NCI-H524 treated with DMSO at 0.1 percent for 48 hours (cell line): Measurements from ENCODE around the gene GFOD2.
A peak's percentile ranks its signal among the peaks of the same experiment; 100 is the strongest.

Source experiments
- DNase-seq: peaks from one replicate; lab custom pipeline; 2025; lab: John Stamatoyannopoulos, UW

The GFOD2 gene

DNA sequence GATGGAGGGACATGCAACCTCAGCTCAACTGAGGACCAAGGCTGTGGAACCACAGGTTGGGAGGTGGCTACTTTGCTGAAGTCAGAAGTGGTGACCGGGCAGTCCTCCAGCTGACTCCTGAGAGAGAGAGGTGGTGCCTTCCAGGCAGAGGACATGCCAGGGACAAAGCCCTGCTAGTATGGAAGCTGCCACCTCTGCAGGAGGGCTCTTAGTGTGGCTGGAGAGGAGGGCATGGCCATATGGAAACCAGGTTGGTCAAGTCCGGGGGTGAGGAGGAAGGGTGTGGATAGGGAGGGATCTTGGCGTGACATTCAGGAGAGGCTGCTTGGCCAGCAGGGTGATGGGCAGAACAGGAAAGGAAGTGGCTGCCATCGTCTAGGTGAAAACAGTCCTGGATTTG is 46.8 kb downstream of the GFOD2 start:
- no peak for DNase-seq

DNA sequence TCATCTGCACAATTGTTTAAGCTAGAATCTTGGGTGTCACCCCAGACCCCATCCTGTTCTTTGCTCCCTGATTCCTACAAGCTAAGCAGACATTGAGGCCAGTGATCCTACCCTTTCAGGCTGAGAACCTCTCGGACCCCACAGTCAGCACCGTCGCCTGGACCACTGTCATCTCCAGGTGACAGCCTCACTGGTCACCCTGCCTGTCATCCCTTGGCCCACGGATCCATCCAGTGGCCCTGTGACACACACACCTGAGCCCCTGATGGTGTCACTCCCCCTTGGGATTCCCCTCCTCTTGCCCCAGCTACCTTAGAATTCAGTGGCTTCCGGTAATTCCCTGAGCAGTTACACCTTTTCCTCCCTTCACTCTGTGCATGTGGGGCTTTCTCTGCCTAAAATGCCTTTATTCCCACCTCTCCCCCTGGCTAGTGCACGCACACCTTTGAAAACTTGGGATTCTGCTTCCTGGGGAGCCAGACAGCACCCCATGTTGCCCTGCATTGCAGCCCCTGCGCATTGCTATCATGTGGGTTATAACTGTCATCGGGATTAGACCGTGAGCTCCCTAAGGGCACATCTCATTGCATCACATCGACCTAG is 49.5 kb downstream of the GFOD2 start:
- DNase-seq, result no peak

- DNase-seq, result no peak
These were observed 50.5 kb downstream of the GFOD2 start for GRCh38 chr16:67668495-67669157.

DNA sequence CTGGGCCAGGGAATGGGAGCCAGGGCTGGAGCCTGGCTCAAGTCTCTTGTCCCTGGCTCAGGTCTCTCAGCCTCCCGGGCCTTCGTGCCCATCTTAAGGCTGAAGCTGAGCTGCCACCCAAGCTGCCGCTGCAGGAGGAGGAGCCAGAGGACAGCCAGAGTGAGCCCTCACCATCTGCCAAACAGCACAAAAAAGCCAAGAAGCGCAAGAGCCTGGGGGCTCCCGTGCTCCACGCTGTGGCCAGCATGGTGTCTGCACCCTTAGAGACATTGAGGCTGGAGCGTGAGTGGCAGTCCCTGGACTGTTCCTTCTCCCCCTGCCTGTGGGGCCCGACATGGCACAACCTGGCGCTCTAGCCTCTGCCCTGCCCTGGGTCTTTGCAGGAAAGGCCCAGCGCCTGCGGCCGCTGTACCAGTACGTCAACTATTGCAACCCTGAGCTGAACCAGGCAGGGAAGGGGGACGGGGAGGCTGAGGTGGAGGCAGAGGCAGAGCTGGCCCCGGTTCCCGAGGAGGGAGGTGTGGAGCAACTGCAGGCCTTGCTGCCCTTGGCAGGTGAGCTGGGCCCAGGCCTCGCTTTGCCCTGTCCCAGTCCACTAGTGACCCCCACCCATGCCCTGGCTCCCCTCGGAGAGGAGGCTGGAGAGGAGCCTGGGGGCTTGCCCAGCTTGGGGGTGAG is 51.2 kb downstream of the GFOD2 start:
- peak; percentile 93 for DNase-seq

DNA sequence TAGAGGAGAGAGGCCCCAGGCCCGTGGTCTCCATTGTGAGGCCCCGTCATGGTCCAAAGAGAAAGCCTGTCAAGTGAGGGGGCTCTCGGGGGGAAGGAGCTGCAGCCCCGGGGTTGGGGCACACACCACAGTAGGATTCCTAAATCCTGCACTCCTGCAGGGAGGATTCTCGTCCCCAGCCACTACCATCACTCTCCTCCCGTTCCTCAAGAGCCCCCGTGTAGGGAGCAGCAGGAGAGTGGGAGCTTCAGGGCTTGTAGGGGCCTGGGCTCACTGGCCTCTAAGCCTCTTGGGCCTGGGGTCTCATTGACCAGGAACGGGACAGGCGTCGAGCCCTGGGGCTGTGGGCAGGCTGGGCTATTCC is 51.7 kb downstream of the GFOD2 start:
- DNase-seq, result no peak

GRCh38 chr16:67666559-67667452 is 52.3 kb downstream of the GFOD2 start, which contains the start of the genes C16orf86 and ENKD1:
Gene C16orf86, plus strand, starts transcription at chr16:67666814. Its CDS starts 157 bp downstream, at chr16:67666971.
Gene ENKD1, minus strand, starts transcription at chr16:67666750. Its CDS starts 308 bp downstream, at chr16:67666442.
- no peak for DNase-seq

DNA sequence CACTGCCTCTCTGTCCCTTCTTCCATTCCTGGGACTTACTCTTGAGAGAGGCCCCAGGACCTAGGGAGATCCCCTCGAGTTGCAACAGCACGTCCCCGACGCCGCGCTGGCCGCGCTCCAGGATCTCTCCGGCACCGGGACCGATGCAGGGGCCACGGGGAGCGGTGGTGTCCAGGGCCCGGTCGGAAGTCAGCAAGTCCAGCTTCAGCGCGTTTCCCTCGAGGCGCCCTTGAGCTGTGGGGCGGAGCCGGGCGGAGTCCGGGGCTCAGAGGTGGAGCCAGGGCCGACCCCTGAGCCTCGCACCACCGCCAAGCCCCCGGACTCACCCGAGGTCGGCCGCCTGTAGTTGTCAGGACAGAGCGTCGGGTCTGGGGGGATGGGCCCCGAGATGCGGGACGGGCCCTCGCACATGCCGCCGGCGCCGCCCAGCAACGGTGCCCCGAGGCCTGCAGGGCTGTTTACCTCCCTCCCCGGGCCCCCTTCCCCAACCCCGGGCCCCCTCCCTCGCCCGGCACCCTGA is 53.0 kb downstream of the GFOD2 start:
- no peak for DNase-seq

DNA sequence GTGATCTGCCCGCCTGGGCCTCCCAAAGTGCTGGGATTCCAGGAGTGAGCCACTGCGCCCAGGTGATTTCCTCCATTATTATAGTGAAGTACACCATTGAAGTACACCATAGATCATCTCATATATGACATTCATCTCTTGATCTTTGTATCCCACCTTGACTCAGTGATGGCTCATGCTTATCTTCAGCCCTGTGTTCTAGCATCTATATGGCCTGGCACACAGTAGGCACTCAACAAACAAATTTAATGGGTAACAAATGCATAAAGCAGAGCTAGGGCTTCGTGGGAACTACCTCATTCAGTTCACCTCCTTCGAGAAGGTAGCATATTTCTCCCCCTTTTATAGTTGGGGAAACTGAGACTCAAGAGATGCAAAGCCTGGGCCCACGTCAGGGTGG is 53.5 kb downstream of the GFOD2 start:
- DNase-seq, result no peak

DNA sequence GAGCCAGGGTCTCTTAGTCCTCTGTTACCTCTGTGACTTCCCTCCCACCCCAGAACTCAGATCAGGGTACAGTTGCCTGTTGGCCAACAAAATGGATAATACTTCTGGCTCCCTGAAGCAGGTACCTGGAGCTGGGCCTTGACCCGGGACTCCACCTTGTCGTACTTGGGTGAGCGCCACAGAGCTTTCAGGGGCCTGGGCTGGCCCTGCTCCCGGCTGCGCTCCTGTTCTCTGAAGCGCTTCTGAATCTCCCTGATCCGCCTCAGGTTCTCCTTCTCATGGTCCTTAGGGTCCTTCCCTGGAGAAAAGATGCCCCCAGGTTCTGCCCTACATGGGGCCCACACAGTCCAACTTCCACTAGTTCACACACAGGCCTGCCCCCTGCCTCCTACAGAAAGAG is 54.2 kb downstream of the GFOD2 start:
- no peak for DNase-seq

GRCh38 chr16:67664258-67664657 is 54.9 kb downstream of the GFOD2 start:
- DNase-seq, result no peak

GRCh38 chr16:67663877-67664222 is 55.3 kb downstream of the GFOD2 start:
- no peak for DNase-seq

- DNase-seq, result no peak
These were observed 55.8 kb downstream of the GFOD2 start for GRCh38 chr16:67663151-67663876.

DNA sequence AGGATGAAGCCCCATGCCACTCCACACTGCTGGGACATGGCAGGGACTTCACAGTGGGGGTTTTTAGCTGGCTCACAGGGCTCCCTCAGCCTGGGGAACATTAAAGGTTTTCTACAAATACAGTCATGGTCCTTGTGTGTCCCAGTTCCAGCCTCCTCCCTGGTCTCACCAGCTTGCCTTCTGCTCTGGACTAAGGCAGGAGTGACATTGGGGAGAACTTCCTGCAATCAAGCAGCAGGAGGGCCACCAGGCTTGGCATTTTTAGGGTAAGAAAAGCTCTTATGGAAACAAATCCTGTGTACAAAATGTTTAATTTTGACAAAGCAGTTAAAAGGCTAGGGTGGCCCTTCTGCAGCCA is 56.5 kb downstream of the GFOD2 start:
- no peak for DNase-seq

GRCh38 chr16:67661886-67662652 is 57.0 kb downstream of the GFOD2 start:
- DNase-seq, result no peak

DNA sequence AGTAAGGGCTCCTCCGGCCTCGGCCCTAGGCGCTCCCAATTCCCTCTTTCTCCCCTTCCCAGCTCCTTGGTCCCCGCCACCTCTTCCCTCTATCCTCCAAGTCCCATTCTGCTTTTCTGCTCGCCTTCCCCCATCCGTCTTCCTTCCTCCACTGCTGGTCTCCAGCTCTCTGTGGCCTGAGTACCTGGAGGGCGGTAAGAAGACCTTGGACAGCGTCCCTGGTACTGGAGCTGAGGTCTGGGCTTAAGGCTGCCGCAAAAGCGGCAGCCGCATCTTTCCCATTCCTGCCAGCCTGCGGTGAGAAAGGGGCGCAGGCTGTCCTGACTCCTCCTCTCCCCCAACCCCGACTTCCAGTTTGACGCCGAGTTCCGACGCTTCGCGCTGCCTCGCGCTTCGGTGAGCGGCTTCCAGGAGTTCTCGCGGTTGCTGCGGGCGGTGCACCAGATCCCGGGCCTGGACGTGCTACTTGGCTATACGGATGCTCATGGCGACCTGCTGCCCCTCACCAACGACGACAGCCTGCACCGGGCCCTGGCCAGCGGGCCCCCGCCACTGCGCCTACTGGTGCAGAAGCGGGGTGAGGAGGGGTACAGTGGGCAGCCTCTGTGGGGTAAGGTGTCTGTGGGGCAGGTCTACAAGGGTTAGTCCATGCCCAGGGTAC is 57.9 kb downstream of the GFOD2 start:
- no peak for DNase-seq

- peak; percentile 79 for DNase-seq
These were observed 58.5 kb downstream of the GFOD2 start, which contains the start of gene PARD6A for GRCh38 chr16:67660564-67661028. Gene PARD6A, plus strand, starts transcription at chr16:67660960. Its CDS starts 79 bp downstream, at chr16:67661039.

DNA sequence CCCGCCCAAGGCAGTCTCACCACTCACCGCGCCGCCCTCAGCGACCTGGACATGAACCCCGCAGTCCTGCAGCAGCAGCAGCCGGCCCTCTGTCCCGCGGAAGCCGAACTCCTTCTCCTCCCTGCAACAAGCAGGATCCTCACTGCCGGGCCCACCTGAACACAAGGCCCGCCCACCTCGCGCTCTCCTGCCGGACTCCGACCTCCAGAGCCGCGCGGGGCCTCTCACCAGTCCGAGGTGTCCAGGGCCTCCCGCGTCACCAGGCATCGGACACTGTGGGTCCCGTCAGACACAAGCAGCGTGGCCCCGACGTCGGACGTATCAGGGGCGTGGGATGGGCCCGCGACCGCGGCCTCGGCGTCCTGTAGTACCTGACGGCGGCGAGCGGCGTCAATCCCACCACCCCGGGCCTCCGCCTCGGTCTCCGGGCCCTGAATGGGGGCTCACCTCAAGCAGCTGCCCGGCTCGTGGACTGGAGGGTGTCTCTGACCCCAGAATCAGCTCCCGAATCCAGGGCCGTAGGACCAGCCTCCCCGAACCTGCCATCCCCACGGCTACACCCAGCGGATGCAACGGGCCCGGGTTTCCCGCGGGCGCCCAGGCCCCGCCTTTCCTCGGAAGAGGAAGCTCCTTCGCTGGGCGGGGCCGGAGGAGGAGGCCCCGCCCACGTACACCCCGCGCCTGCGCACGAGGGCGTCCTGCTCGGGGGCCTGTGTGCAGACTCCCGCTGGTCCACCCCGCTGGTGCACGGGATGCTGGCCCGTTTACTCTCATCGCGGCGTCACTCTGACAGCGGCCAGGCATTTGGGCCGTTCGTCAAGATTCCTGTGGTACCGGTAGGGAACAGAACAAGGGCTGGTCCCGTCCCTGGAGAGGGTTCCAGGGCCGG is 59.2 kb downstream of the GFOD2 start, which contains the start of gene ACD:
Gene ACD (minus strand): TSS at position 586 of the 889 bp plus-strand sequence. CDS start 40 bp downstream, at position 546.
- no peak for DNase-seq

DNA sequence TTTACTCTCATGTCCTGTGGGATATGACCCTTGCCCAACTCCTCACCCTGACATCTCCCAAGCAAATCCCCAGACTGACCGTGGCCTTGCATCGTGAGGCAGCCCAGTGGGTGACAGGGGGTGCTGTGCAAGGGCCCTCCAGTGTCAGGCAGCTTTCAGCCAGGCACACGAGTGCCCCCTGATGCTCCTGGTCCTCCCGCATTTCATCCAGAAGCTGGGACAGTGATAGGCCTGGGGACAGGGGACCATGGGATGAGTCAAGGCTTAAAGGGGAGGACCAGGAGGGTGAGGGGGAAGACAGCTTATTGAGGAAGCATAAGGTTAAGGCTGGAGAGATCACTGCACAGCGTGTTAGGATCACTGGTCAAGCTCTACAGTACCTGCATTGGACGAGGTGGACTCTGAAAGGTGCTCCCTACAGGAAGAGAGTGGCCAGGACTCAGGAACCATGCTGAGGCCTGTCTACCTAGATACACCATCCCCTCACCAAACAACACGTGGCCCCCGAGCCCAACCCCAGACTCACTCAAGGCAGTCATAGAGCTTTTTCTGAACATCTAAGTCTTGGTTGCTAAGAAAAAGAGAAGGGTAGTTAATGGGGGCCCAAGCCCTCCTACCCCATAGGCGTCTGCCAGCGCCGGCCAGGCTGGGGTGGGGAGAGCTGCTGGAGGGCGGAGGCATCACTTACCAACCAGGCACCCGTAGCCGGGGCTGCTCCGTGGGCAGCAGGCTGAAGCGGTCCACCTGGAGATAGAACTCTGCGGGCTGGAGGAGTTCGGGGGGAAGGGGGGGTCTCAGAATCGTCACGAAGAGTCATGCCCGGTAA is 60.1 kb downstream of the GFOD2 start:
- DNase-seq, result no peak
